Activated T-cell treated with anti-CD3 and anti-CD28 coated beads, Interleukin-2, amount 50 U/mL, for 72 hours (primary cell): ENCODE results near the gene WDFY2. TPM values are rescaled to one million over a fixed set of nuclear protein-coding genes. Genes with fewer than 3 reads are reported as not detected.
A peak's percentile ranks its signal among the peaks of the same experiment; 100 is the strongest.
"Not testable (repeated sequence)": the region's sequence is repeated elsewhere in the genome, so short reads cannot be mapped to it uniquely, and the experiment has no call there.

Source experiments
- ATAC-seq, 2 donors: fragments of 150-1000 bp; cut with Tn5 transposase; replicated peaks in 1 of 2; 2 replicates each; pipeline ENCODE4 v1.10.0; 2021; ENCODE audit warnings: moderate library complexity in 2 of 2, mild to moderate bottlenecking in 1 of 2
- DNase-seq, 2 donors: peaks; one replicate each; pipeline ENCODE4 v3.0.0; 2021 to 2022; ENCODE audit warnings: mixed read lengths in 1 of 2
- H3K27ac Mint-ChIP-seq: one replicate; pipeline ENCODE4 v1.8.0; 2022; ENCODE audit warnings: mild to moderate bottlenecking, moderate library complexity, mixed read lengths
- H3K27me3 Mint-ChIP-seq: one replicate; pipeline ENCODE4 v1.8.0; 2022; ENCODE audit warnings: low read depth, mixed read lengths
- H3K36me3 Mint-ChIP-seq, 2 donors: one replicate each; pipeline ENCODE4 v1.8.0; 2022; ENCODE audit warnings: mixed read lengths in 2 of 2, mild to moderate bottlenecking in 1 of 2; ENCODE audit not compliant: insufficient read depth in 2 of 2
- H3K4me1 Mint-ChIP-seq: one replicate; pipeline ENCODE4 v1.8.0; 2022; ENCODE audit warnings: low read depth, mixed read lengths
- H3K4me3 Mint-ChIP-seq, 2 donors: one replicate each; pipeline ENCODE4 v1.8.0; 2022; ENCODE audit warnings: mild to moderate bottlenecking in 2 of 2, mixed read lengths in 2 of 2, moderate library complexity in 2 of 2
- H3K9me3 Mint-ChIP-seq, 2 donors: one replicate each; pipeline ENCODE4 v1.8.0; 2022; ENCODE audit warnings: mixed read lengths in 2 of 2
- total RNA-seq, 2 donors: library from RNA; stranded (reverse); gene quantifications; one replicate each; pipeline ENCODE4 v1.2.3, GENCODE V29; 2022

The WDFY2 gene
- total RNA-seq, 2 donors from 2014 or later: 12.6 to 13.5 TPM

GRCh38 chr13:51635137-51635878, 51.0 kb downstream of the WDFY2 start:
- peaks cover 0 to 1% of the 10 kb centered on the region in 2 donors for H3K9me3 Mint-ChIP-seq
- peak overlapping the region; percentile 61 for H3K27ac Mint-ChIP-seq
- H3K36me3 Mint-ChIP-seq: no peaks in the 10 kb centered on the region
- DNase-seq: no peak
- no peaks in the 10 kb centered on the region for H3K27me3 Mint-ChIP-seq
- H3K4me3 Mint-ChIP-seq: peak overlapping the region; percentile 59 to 62
- H3K4me1 Mint-ChIP-seq: peaks cover 54% of the 10 kb centered on the region
- ATAC-seq: no peak

- Mint-ChIP-seq H3K4me1 (peaks cover 51% of the 10 kb centered on the region), H3K4me3 (no peak overlapping the region), H3K27me3 (no peaks in the 10 kb centered on the region), H3K9me3 (peaks cover 0 to 1% of the 10 kb centered on the region in 2 donors), H3K27ac (no peak overlapping the region), H3K36me3 (no peaks in the 10 kb centered on the region)
- DNase-seq (no peak), ATAC-seq (no peak)
These were observed 52.2 kb downstream of the WDFY2 start for GRCh38 chr13:51636349-51636890.

- DNase-seq: no peak
- Mint-ChIP-seq H3K27me3 (no peaks in the 10 kb centered on the region), H3K27ac (no peak overlapping the region), H3K4me3 (no peak overlapping the region), H3K36me3 (peaks cover 0 to 2% of the 10 kb centered on the region in 2 donors), H3K9me3 (peaks cover 0 to 1% of the 10 kb centered on the region in 2 donors), H3K4me1 (peaks cover 44% of the 10 kb centered on the region)
- ATAC-seq: no peak
These were observed 53.6 kb downstream of the WDFY2 start for GRCh38 chr13:51637852-51638215.

- ATAC-seq (no peak), DNase-seq (no peak)
- H3K4me3 Mint-ChIP-seq: no peak overlapping the region
- H3K4me1 Mint-ChIP-seq: peaks cover 45% of the 10 kb centered on the region
- peaks cover 0 to 1% of the 10 kb centered on the region in 2 donors for H3K9me3 Mint-ChIP-seq
- H3K27ac Mint-ChIP-seq: no peak overlapping the region
- H3K36me3 Mint-ChIP-seq: peaks cover 0 to 2% of the 10 kb centered on the region in 2 donors
- H3K27me3 Mint-ChIP-seq: no peaks in the 10 kb centered on the region
These were observed 54.1 kb downstream of the WDFY2 start for GRCh38 chr13:51638216-51638871.

GRCh38 chr13:51639171-51639570, 54.9 kb downstream of the WDFY2 start:
- peaks cover 0 to 1% of the 10 kb centered on the region in 2 donors for H3K9me3 Mint-ChIP-seq
- no peaks in the 10 kb centered on the region for H3K27me3 Mint-ChIP-seq
- H3K27ac Mint-ChIP-seq: no peak overlapping the region
- peaks cover 52% of the 10 kb centered on the region for H3K4me1 Mint-ChIP-seq
- peaks cover 0 to 2% of the 10 kb centered on the region in 2 donors for H3K36me3 Mint-ChIP-seq
- no peak for ATAC-seq
- no peak for DNase-seq
- H3K4me3 Mint-ChIP-seq: no peak overlapping the region

GRCh38 chr13:51640696-51641095, 56.4 kb downstream of the WDFY2 start:
- H3K27ac Mint-ChIP-seq, H3K9me3 Mint-ChIP-seq, H3K27me3 Mint-ChIP-seq, ATAC-seq, H3K36me3 Mint-ChIP-seq, H3K4me3 Mint-ChIP-seq, DNase-seq: not testable (repeated sequence)
- peaks cover 52% of the 10 kb centered on the region for H3K4me1 Mint-ChIP-seq

GRCh38 chr13:51643105-51643881, 59.0 kb downstream of the WDFY2 start:
- H3K27me3 Mint-ChIP-seq: no peaks in the 10 kb centered on the region
- H3K36me3 Mint-ChIP-seq: peaks cover 0 to 2% of the 10 kb centered on the region in 2 donors
- peak overlapping the region; percentile 10 to 53 for H3K4me3 Mint-ChIP-seq
- H3K27ac Mint-ChIP-seq: peak overlapping the region; percentile 90
- DNase-seq (no peak), ATAC-seq (peak in 1 of 2 donors; percentile 20)
- no peaks in the 10 kb centered on the region for H3K9me3 Mint-ChIP-seq
- peaks cover 41% of the 10 kb centered on the region for H3K4me1 Mint-ChIP-seq

- H3K9me3 Mint-ChIP-seq: no peaks in the 10 kb centered on the region
- no peak for ATAC-seq
- peaks cover 0 to 2% of the 10 kb centered on the region in 2 donors for H3K36me3 Mint-ChIP-seq
- H3K27ac Mint-ChIP-seq: peak overlapping the region; percentile 90
- H3K27me3 Mint-ChIP-seq: no peaks in the 10 kb centered on the region
- H3K4me3 Mint-ChIP-seq: peak overlapping the region; percentile 10 to 53
- no peak for DNase-seq
- H3K4me1 Mint-ChIP-seq: peaks cover 41% of the 10 kb centered on the region
These were observed 59.6 kb downstream of the WDFY2 start for GRCh38 chr13:51643882-51644281.

GRCh38 chr13:51644654-51645053, 60.4 kb downstream of the WDFY2 start:
- Mint-ChIP-seq H3K27ac (peak overlapping the region; percentile 84), H3K36me3 (peaks cover 0 to 2% of the 10 kb centered on the region in 2 donors), H3K4me1 (peaks cover 41% of the 10 kb centered on the region), H3K4me3 (peak overlapping the region; percentile 53 to 61), H3K9me3 (no peaks in the 10 kb centered on the region), H3K27me3 (no peaks in the 10 kb centered on the region)
- DNase-seq (no peak), ATAC-seq (no peak)

GRCh38 chr13:51645154-51645650, 60.9 kb downstream of the WDFY2 start:
- peak; percentile 18 to 26 for DNase-seq
- Mint-ChIP-seq H3K27ac (peak overlapping the region; percentile 84), H3K4me1 (peaks cover 41% of the 10 kb centered on the region), H3K9me3 (no peaks in the 10 kb centered on the region), H3K4me3 (peak overlapping the region; percentile 53 to 61), H3K27me3 (no peaks in the 10 kb centered on the region), H3K36me3 (peaks cover 0 to 2% of the 10 kb centered on the region in 2 donors)
- peak; percentile 70 to 74 for ATAC-seq

- Mint-ChIP-seq H3K36me3 (peaks cover 0 to 2% of the 10 kb centered on the region in 2 donors), H3K4me1 (peaks cover 41% of the 10 kb centered on the region), H3K27me3 (no peaks in the 10 kb centered on the region), H3K27ac (peak overlapping the region; percentile 84), H3K4me3 (peak overlapping the region; percentile 53 to 61), H3K9me3 (no peaks in the 10 kb centered on the region)
- no peak for DNase-seq
- ATAC-seq: peak; percentile 69 to 71
These were observed 61.8 kb downstream of the WDFY2 start for GRCh38 chr13:51645761-51646670.

- H3K9me3 Mint-ChIP-seq: peaks cover 2 to 3% of the 10 kb centered on the region in 2 donors
- no peak overlapping the region for H3K4me3 Mint-ChIP-seq
- H3K4me1 Mint-ChIP-seq: peaks cover 41% of the 10 kb centered on the region
These were observed 62.8 kb downstream of the WDFY2 start for GRCh38 chr13:51647067-51647466.

More at GRCh38 chr13:51647067-51647466, 62.8 kb downstream of the WDFY2 start:
- DNase-seq: no peak
- peaks cover 2 to 4% of the 10 kb centered on the region in 2 donors for H3K36me3 Mint-ChIP-seq
- peak overlapping the region; percentile 84 for H3K27ac Mint-ChIP-seq
- peak; percentile 19 to 41 for ATAC-seq
- H3K27me3 Mint-ChIP-seq: no peaks in the 10 kb centered on the region
